WTC11 (cell line): ENCODE data around the gene INPP4B. TPM values are rescaled to one million over a fixed set of nuclear protein-coding genes. Genes with fewer than 3 reads are reported as not detected.

Source experiments
- ATAC-seq: fragments of 200-7000 bp; cut with Tn5 transposase; 2 replicates; pipeline ENCODE4 v1.10.0; 2021; ENCODE audit warnings: mild to moderate bottlenecking, moderate library complexity
- CTCF ChIA-PET: fragments of 300-600 bp; sonication (Branson Sonifier 250); formaldehyde crosslinking; loops from one replicate; lab custom pipeline; 2021; ENCODE audit warnings: antibody characterized with exemption; lab: Charles Lee
- POLR2A ChIA-PET: fragments of 350-600 bp; sonication (Branson Sonifier 250); formaldehyde crosslinking; loops from one replicate; lab custom pipeline; 2021; ENCODE audit warnings: antibody characterized with exemption; lab: Charles Lee
- DNase-seq: peaks from one replicate; pipeline ENCODE4 v3.0.0; 2021; ENCODE audit warnings: low spot score
- H3K27ac Mint-ChIP-seq: 2 replicates; pipeline ENCODE4 v1.8.0; 2021; ENCODE audit warnings: mixed read lengths
- H3K27me3 Mint-ChIP-seq: 2 replicates; pipeline ENCODE4 v1.8.0; 2021; ENCODE audit warnings: low read depth, mild to moderate bottlenecking, moderate library complexity, mixed read lengths
- H3K36me3 Mint-ChIP-seq: 2 replicates; pipeline ENCODE4 v1.8.0; 2021; ENCODE audit warnings: mixed read lengths
- H3K4me1 Mint-ChIP-seq: 2 replicates; pipeline ENCODE4 v1.8.0; 2022; ENCODE audit warnings: mixed read lengths
- H3K4me3 Mint-ChIP-seq: 2 replicates; pipeline ENCODE4 v1.8.0; 2021; ENCODE audit warnings: mild to moderate bottlenecking, moderate library complexity, mixed read lengths
- H3K9me3 Mint-ChIP-seq: 2 replicates; pipeline ENCODE4 v1.8.0; 2021; ENCODE audit warnings: mixed read lengths
- ATF1 ChIP-seq: sonication (generic); formaldehyde crosslinking; IDR thresholded peaks from 2 replicates; pipeline ENCODE4 v1.8.1; 2023; ENCODE audit warnings: mild to moderate bottlenecking, moderate library complexity, missing genetic modification reagents
- MAX ChIP-seq: sonication (generic); formaldehyde crosslinking; IDR thresholded peaks from 2 replicates; pipeline ENCODE4 v1.8.0; 2022; ENCODE audit warnings: mild to moderate bottlenecking, missing genetic modification reagents
- MLX ChIP-seq: sonication (generic); formaldehyde crosslinking; IDR thresholded peaks from 2 replicates; pipeline ENCODE4 v1.8.1; 2023; ENCODE audit warnings: mild to moderate bottlenecking, missing genetic modification reagents, moderate library complexity
- MXD4 ChIP-seq: fragments of 250-450 bp; sonication (Bioruptor Pico); IDR thresholded peaks from 2 replicates; pipeline ENCODE4 v1.8.0; 2021; ENCODE audit warnings: mild to moderate bottlenecking, moderate library complexity, borderline replicate concordance
- NFE2L1 ChIP-seq: sonication (generic); formaldehyde crosslinking; IDR thresholded peaks from 2 replicates; pipeline ENCODE4 v1.8.1; 2023; ENCODE audit warnings: missing genetic modification reagents
- NFYB ChIP-seq: sonication (generic); formaldehyde crosslinking; conservative IDR thresholded peaks from 2 replicates; pipeline ENCODE4 v1.8.0; 2022; ENCODE audit warnings: low read depth, missing genetic modification reagents
- PRRX2 ChIP-seq: fragments of 250-450 bp; sonication (Bioruptor Pico); IDR thresholded peaks from 2 replicates; pipeline ENCODE4 v1.8.0; 2021; ENCODE audit warnings: mild to moderate bottlenecking
- RORB ChIP-seq: fragments of 250-450 bp; sonication (Bioruptor Pico); IDR thresholded peaks from 2 replicates; pipeline ENCODE4 v1.9.0; 2021; ENCODE audit warnings: mild to moderate bottlenecking
- ZNF232 ChIP-seq: sonication (generic); formaldehyde crosslinking; IDR thresholded peaks from 2 replicates; pipeline ENCODE4 v1.8.0; 2022; ENCODE audit warnings: mild to moderate bottlenecking, missing genetic modification reagents
- total RNA-seq: library from RNA; stranded (reverse); gene quantifications from 3 replicates; pipeline ENCODE4 v1.2.3, GENCODE V29; 2021
- TF ChIP-seq, protein P1 (sequence below): sonication (generic); formaldehyde crosslinking; IDR thresholded peaks from 2 replicates; pipeline ENCODE4 v1.8.0; 2022; ENCODE audit warnings: mild to moderate bottlenecking, missing genetic modification reagents
- TF ChIP-seq, protein P2 (sequence below): sonication (generic); formaldehyde crosslinking; IDR thresholded peaks from 2 replicates; pipeline ENCODE4 v1.8.1; 2023; ENCODE audit warnings: mild to moderate bottlenecking, missing genetic modification reagents
- TF ChIP-seq, protein P3 (sequence below): fragments of 250-450 bp; sonication (Bioruptor Pico); IDR thresholded peaks from 2 replicates; pipeline ENCODE4 v1.9.0; 2021; ENCODE audit warnings: mild to moderate bottlenecking, borderline replicate concordance

Gene INPP4B
- total RNA-seq, 1 experiment from 2014 or later: 0.92 TPM

DNA sequence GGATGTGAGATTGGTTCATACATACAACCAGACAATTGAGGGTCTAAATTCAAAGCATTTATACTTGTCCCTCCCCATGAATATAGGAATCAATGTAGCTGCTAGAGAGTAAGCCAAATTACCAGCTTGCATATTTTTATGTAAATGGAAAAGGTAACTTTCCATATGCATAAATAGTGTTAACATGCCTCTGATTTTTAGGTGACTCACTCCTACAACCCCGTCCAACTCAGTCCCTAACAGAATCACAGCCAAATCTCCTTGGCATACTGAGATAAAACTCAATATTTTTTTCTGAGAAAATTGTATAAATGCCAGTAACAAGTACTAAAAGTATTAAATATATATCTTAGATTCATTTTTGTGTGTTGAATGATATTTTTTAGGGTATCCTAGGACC lies 67.2 kb downstream of the INPP4B start:
- no peak for DNase-seq
- no peak for TF ChIP-seq ZNF232 (CRISPR knock-in tag)
- TF ChIP-seq MLX (CRISPR knock-in tag): no peak
- TF ChIP-seq RORB (CRISPR knock-in tag): no peak
- TF ChIP-seq PRRX2: no peak
- no peak for TF ChIP-seq NFYB (CRISPR knock-in tag)
- TF ChIP-seq, protein P1, sequence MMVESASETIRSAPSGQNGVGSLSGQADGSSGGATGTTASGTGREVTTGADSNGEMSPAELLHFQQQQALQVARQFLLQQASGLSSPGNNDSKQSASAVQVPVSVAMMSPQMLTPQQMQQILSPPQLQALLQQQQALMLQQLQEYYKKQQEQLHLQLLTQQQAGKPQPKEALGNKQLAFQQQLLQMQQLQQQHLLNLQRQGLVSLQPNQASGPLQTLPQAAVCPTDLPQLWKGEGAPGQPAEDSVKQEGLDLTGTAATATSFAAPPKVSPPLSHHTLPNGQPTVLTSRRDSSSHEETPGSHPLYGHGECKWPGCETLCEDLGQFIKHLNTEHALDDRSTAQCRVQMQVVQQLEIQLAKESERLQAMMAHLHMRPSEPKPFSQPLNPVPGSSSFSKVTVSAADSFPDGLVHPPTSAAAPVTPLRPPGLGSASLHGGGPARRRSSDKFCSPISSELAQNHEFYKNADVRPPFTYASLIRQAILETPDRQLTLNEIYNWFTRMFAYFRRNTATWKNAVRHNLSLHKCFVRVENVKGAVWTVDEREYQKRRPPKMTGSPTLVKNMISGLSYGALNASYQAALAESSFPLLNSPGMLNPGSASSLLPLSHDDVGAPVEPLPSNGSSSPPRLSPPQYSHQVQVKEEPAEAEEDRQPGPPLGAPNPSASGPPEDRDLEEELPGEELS (CRISPR knock-in tag): no peak
- no peak for TF ChIP-seq MAX
- TF ChIP-seq MXD4 (CRISPR knock-in tag): no peak
- TF ChIP-seq NFE2L1 (CRISPR knock-in tag): no peak
- TF ChIP-seq, protein P2, sequence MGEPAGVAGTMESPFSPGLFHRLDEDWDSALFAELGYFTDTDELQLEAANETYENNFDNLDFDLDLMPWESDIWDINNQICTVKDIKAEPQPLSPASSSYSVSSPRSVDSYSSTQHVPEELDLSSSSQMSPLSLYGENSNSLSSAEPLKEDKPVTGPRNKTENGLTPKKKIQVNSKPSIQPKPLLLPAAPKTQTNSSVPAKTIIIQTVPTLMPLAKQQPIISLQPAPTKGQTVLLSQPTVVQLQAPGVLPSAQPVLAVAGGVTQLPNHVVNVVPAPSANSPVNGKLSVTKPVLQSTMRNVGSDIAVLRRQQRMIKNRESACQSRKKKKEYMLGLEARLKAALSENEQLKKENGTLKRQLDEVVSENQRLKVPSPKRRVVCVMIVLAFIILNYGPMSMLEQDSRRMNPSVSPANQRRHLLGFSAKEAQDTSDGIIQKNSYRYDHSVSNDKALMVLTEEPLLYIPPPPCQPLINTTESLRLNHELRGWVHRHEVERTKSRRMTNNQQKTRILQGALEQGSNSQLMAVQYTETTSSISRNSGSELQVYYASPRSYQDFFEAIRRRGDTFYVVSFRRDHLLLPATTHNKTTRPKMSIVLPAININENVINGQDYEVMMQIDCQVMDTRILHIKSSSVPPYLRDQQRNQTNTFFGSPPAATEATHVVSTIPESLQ (CRISPR knock-in tag): no peak
- POLR2A ChIA-PET: no interaction called here
- Mint-ChIP-seq H3K27me3 (no peaks in the 10 kb centered on the region), H3K9me3 (0 out of 2 replicates have a peak, but pooled peaks cover 3% of the 10 kb centered on the region), H3K4me3 (no peak overlapping the region), H3K36me3 (no peaks in the 10 kb centered on the region), H3K4me1 (0 out of 2 replicates have a peak, but pooled peaks cover 3% of the 10 kb centered on the region), H3K27ac (no peak overlapping the region)
- CTCF ChIA-PET: no interaction called here
- ATAC-seq: no peak

DNA sequence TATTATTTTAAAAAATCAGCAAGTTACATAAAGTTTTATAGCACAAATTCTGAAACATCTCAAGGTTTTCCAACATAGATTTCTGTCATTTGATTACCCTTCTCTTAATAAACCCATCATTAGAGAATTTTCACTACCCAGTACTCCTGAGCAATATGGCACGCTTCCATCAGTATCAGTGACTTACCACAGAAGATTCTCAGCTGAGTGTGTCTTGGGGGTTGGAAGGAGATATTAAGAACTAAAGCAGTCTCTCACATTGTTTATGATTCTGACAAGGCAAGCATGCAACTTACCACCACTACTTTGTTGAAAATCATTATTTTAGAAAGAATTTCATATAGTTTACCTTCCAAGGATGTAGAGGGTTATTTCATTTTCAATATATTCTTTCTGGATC lies 67.7 kb downstream of the INPP4B start:
- Mint-ChIP-seq H3K36me3 (no peaks in the 10 kb centered on the region), H3K4me1 (0 out of 2 replicates have a peak, but pooled peaks cover 3% of the 10 kb centered on the region), H3K9me3 (0 out of 2 replicates have a peak, but pooled peaks cover 3% of the 10 kb centered on the region), H3K27me3 (no peaks in the 10 kb centered on the region), H3K4me3 (no peak overlapping the region), H3K27ac (no peak overlapping the region)
- ATAC-seq (no peak), DNase-seq (no peak)
- ChIA-PET CTCF (no interaction called here), POLR2A (no interaction called here)
- TF ChIP-seq, protein P3, sequence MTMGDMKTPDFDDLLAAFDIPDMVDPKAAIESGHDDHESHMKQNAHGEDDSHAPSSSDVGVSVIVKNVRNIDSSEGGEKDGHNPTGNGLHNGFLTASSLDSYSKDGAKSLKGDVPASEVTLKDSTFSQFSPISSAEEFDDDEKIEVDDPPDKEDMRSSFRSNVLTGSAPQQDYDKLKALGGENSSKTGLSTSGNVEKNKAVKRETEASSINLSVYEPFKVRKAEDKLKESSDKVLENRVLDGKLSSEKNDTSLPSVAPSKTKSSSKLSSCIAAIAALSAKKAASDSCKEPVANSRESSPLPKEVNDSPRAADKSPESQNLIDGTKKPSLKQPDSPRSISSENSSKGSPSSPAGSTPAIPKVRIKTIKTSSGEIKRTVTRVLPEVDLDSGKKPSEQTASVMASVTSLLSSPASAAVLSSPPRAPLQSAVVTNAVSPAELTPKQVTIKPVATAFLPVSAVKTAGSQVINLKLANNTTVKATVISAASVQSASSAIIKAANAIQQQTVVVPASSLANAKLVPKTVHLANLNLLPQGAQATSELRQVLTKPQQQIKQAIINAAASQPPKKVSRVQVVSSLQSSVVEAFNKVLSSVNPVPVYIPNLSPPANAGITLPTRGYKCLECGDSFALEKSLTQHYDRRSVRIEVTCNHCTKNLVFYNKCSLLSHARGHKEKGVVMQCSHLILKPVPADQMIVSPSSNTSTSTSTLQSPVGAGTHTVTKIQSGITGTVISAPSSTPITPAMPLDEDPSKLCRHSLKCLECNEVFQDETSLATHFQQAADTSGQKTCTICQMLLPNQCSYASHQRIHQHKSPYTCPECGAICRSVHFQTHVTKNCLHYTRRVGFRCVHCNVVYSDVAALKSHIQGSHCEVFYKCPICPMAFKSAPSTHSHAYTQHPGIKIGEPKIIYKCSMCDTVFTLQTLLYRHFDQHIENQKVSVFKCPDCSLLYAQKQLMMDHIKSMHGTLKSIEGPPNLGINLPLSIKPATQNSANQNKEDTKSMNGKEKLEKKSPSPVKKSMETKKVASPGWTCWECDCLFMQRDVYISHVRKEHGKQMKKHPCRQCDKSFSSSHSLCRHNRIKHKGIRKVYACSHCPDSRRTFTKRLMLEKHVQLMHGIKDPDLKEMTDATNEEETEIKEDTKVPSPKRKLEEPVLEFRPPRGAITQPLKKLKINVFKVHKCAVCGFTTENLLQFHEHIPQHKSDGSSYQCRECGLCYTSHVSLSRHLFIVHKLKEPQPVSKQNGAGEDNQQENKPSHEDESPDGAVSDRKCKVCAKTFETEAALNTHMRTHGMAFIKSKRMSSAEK (CRISPR knock-in tag): no peak
- TF ChIP-seq, protein P2 (CRISPR knock-in tag): no peak
- TF ChIP-seq ATF1 (CRISPR knock-in tag): no peak
